ENCODE data around the gene DDR1. TPM values are rescaled to one million over a fixed set of nuclear protein-coding genes. Genes with fewer than 3 reads are reported as not detected.

The DDR1 gene
- total RNA-seq, 1 donor from 2014 or later = 154 TPM

- H3K4me1 Mint-ChIP-seq (ENCODE audit: low read depth) = peaks cover 24% of the 10 kb centered on the region
- peaks cover 13% of the 10 kb centered on the region for H3K27me3 Mint-ChIP-seq
- no peak overlapping the region for H3K4me3 Mint-ChIP-seq (ENCODE audit: low read depth)
- no peak overlapping the region for H3K27ac Mint-ChIP-seq
- no peak for DNase-seq (ENCODE audit: low spot score, unreplicated experiment)
- no peaks in the 10 kb centered on the region for H3K36me3 Mint-ChIP-seq (ENCODE audit: insufficient read depth)
- H3K9me3 Mint-ChIP-seq (ENCODE audit: low read depth) = no peaks in the 10 kb centered on the region
- TF ChIP-seq, protein P1, sequence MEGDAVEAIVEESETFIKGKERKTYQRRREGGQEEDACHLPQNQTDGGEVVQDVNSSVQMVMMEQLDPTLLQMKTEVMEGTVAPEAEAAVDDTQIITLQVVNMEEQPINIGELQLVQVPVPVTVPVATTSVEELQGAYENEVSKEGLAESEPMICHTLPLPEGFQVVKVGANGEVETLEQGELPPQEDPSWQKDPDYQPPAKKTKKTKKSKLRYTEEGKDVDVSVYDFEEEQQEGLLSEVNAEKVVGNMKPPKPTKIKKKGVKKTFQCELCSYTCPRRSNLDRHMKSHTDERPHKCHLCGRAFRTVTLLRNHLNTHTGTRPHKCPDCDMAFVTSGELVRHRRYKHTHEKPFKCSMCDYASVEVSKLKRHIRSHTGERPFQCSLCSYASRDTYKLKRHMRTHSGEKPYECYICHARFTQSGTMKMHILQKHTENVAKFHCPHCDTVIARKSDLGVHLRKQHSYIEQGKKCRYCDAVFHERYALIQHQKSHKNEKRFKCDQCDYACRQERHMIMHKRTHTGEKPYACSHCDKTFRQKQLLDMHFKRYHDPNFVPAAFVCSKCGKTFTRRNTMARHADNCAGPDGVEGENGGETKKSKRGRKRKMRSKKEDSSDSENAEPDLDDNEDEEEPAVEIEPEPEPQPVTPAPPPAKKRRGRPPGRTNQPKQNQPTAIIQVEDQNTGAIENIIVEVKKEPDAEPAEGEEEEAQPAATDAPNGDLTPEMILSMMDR (IDR thresholded peaks at IDR 0.05; ENCODE audit: unreplicated experiment) = no peak
Observed at GRCh38 chr6:30935018-30935417, 50.7 kb downstream of the DDR1 start.

GRCh38 chr6:30937265-30937664 lies 52.9 kb downstream of the DDR1 start:
- TF ChIP-seq, protein P1 (IDR thresholded peaks at IDR 0.05; ENCODE audit: unreplicated experiment) = no peak
- no peak for DNase-seq (ENCODE audit: low spot score, unreplicated experiment)
- peaks cover 16% of the 10 kb centered on the region for H3K4me1 Mint-ChIP-seq (ENCODE audit: low read depth)
- H3K4me3 Mint-ChIP-seq (ENCODE audit: low read depth) = no peak overlapping the region
- H3K9me3 Mint-ChIP-seq (ENCODE audit: low read depth) = no peaks in the 10 kb centered on the region
- H3K27ac Mint-ChIP-seq = no peak overlapping the region
- H3K27me3 Mint-ChIP-seq = peaks cover 19% of the 10 kb centered on the region
- H3K36me3 Mint-ChIP-seq (ENCODE audit: insufficient read depth) = no peaks in the 10 kb centered on the region

DNA sequence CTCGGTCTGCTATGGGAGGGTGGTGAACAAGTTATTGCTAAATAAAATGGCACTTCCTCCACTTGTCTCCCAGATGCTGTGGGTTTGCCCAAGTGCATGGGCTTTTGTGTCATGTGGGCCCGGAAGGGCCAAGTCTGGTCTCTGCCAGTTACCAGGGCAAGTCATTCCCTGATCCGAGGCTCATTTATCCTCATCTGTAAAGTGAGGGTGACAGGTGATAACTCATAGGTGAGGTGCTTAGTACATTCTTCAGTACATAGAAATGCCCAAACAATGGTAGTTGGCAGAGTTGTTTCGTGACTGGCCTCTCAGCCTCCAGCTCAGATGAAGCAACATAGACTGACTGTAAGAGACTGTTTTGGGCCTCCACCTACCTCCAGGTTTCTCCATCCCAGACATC lies 54.4 kb downstream of the DDR1 start:
- H3K27ac Mint-ChIP-seq = no peak overlapping the region

DNA sequence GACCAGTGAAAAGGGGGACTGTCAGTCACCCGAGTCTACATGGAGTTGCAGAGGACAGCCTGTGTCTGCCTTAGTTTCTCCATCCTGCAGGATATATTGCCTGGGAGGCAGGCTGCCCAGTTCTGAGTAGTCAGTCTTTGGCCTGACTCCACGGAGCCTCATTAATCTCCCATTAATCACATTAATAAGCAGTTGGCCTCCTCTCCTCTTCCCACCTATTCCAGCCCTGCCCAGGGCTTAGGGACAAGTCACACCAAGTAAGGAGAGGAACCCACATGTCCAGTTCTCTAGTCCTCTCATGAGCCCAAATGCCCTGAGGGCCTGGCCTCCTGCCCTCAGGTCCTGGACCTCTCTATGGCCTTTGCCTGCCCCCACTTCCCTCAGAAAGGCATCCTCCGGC lies 55.2 kb downstream of the DDR1 start:
- peaks cover 21% of the 10 kb centered on the region for H3K27me3 Mint-ChIP-seq
- H3K27ac Mint-ChIP-seq = no peak overlapping the region
- no peak for DNase-seq (ENCODE audit: low spot score, unreplicated experiment)
- H3K4me1 Mint-ChIP-seq (ENCODE audit: low read depth) = peaks cover 11% of the 10 kb centered on the region
- no peaks in the 10 kb centered on the region for H3K36me3 Mint-ChIP-seq (ENCODE audit: insufficient read depth)
- TF ChIP-seq, protein P1 (IDR thresholded peaks at IDR 0.05; ENCODE audit: unreplicated experiment) = no peak
- H3K9me3 Mint-ChIP-seq (ENCODE audit: low read depth) = no peaks in the 10 kb centered on the region
- H3K4me3 Mint-ChIP-seq (ENCODE audit: low read depth) = no peak overlapping the region

More for the DNA sequence above, 54.4 kb downstream of the DDR1 start:
- Mint-ChIP-seq H3K36me3 (ENCODE audit: insufficient read depth) (no peaks in the 10 kb centered on the region), H3K27me3 (peaks cover 21% of the 10 kb centered on the region), H3K9me3 (ENCODE audit: low read depth) (no peaks in the 10 kb centered on the region), H3K4me3 (ENCODE audit: low read depth) (no peak overlapping the region), H3K4me1 (ENCODE audit: low read depth) (peaks cover 11% of the 10 kb centered on the region)
- TF ChIP-seq, protein P1 (IDR thresholded peaks at IDR 0.05; ENCODE audit: unreplicated experiment) = no peak
- no peak for DNase-seq (ENCODE audit: low spot score, unreplicated experiment)

GRCh38 chr6:30940361-30940986 lies 56.2 kb downstream of the DDR1 start, which contains the start of gene MUCL3:
MUCL3 (plus strand) TSS chr6:30940973; CDS start chr6:30941000, 27 bp downstream.
- H3K9me3 Mint-ChIP-seq (ENCODE audit: low read depth) = no peaks in the 10 kb centered on the region
- H3K4me1 Mint-ChIP-seq (ENCODE audit: low read depth) = peaks cover 9% of the 10 kb centered on the region
- H3K4me3 Mint-ChIP-seq (ENCODE audit: low read depth) = no peak within 1 kb of the TSS
- TF ChIP-seq, protein P1 (IDR thresholded peaks at IDR 0.05; ENCODE audit: unreplicated experiment) = no peak
- H3K36me3 Mint-ChIP-seq (ENCODE audit: insufficient read depth) = no peaks in the 10 kb centered on the region
- peak within 1 kb of the TSS; percentile 34 for H3K27ac Mint-ChIP-seq
- no peak for DNase-seq (ENCODE audit: low spot score, unreplicated experiment)
- H3K27me3 Mint-ChIP-seq = peaks cover 18% of the 10 kb centered on the region
